Calu3 (cell line): ENCODE measurements around the gene ELF1. TPM values are rescaled to one million over a fixed set of nuclear protein-coding genes. Genes with fewer than 3 reads are reported as not detected.
A peak's percentile ranks its signal among the peaks of the same experiment; 100 is the strongest.

ENCODE experiments used
- BruUV-seq: library from RNA; stranded (reverse); fragments of 400-500 nt; replicated peaks from 2 replicates; lab custom pipeline; 2021; lab: Mats Ljungman, UMichigan
- CTCF ChIA-PET: fragments of 300-600 bp; sonication (Branson Sonifier 250); formaldehyde crosslinking; loops from one replicate; lab custom pipeline; 2022; ENCODE audit warnings: antibody characterized with exemption; lab: Charles Lee
- DNase-seq: peaks from one replicate; pipeline ENCODE4 v3.0.0; 2022
- H3K27ac Mint-ChIP-seq: one replicate; pipeline ENCODE4 v1.8.0; 2022; ENCODE audit warnings: mixed read lengths; ENCODE audit not compliant: unreplicated experiment
- H3K27me3 Mint-ChIP-seq: one replicate; pipeline ENCODE4 v1.8.0; 2022; ENCODE audit warnings: mixed read lengths; ENCODE audit not compliant: unreplicated experiment
- H3K36me3 Mint-ChIP-seq: one replicate; pipeline ENCODE4 v1.8.0; 2022; ENCODE audit warnings: mild to moderate bottlenecking, moderate library complexity, mixed read lengths; ENCODE audit not compliant: insufficient read depth, unreplicated experiment
- H3K4me1 Mint-ChIP-seq: one replicate; pipeline ENCODE4 v1.8.0; 2022; ENCODE audit warnings: mild to moderate bottlenecking, low read depth, mixed read lengths; ENCODE audit not compliant: unreplicated experiment
- H3K4me3 Mint-ChIP-seq: one replicate; pipeline ENCODE4 v1.8.0; 2022; ENCODE audit warnings: mild to moderate bottlenecking, low read depth, moderate library complexity, mixed read lengths; ENCODE audit not compliant: unreplicated experiment
- H3K9me3 Mint-ChIP-seq: one replicate; pipeline ENCODE4 v1.8.0; 2022; ENCODE audit warnings: low read depth, mixed read lengths; ENCODE audit not compliant: unreplicated experiment
- intact Hi-C: fragments of 100-400 bp; cut with micrococcal nuclease; formaldehyde crosslinking; loops from one replicate; pipeline ENCODE4 v1.10.0; 2022; ENCODE audit not compliant: unreplicated experiment
- total RNA-seq: library from RNA; stranded (reverse); gene quantifications from 2 replicates; pipeline ENCODE4 v1.2.3, GENCODE V29; 2022
- TF ChIP-seq, protein P1 (sequence below): fragments of 200-600 bp; IDR thresholded peaks from one replicate; pipeline ENCODE4 v1.8.0; 2022; ENCODE audit warnings: antibody characterized with exemption; ENCODE audit not compliant: unreplicated experiment

The ELF1 gene
- total RNA-seq, 1 experiment from 2014 or later = 63.5 TPM

DNA sequence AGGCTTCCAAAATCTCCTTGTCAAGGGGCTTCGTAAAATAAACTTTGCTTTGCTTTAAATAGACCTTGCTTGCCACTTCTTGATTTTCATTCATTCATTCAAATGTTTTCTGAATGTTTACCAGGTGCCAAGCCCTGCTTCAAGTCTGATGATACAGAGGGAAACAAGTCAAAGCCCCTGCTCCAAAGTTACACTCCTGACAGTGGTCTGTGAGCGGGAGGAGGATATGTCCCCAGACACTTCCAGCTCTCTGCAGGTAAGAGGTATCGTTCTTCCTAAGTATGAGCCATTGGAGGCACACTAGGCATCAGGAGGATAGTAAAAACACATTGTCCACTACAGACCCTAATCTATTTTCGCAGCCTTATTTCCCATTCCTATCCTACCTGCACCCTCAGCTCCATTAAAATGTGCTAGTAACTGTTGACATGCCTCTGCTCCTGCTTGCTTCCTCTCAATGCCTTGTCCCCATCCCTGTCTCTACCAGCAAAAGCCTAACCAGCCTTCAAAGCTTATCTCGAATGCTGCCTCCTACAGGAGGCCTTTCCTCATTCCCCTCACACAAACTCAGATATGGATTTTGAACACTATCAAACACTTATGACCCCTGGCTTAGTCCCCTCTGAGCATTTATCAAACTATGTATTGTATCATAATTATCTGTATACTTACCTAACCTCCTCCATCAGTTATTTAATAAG, 36.0 kb upstream of the ELF1 start:
- TF ChIP-seq, protein P1, sequence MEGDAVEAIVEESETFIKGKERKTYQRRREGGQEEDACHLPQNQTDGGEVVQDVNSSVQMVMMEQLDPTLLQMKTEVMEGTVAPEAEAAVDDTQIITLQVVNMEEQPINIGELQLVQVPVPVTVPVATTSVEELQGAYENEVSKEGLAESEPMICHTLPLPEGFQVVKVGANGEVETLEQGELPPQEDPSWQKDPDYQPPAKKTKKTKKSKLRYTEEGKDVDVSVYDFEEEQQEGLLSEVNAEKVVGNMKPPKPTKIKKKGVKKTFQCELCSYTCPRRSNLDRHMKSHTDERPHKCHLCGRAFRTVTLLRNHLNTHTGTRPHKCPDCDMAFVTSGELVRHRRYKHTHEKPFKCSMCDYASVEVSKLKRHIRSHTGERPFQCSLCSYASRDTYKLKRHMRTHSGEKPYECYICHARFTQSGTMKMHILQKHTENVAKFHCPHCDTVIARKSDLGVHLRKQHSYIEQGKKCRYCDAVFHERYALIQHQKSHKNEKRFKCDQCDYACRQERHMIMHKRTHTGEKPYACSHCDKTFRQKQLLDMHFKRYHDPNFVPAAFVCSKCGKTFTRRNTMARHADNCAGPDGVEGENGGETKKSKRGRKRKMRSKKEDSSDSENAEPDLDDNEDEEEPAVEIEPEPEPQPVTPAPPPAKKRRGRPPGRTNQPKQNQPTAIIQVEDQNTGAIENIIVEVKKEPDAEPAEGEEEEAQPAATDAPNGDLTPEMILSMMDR = peak; percentile 42
- CTCF ChIA-PET = interaction anchor here (0.8 to 1.5 kb wide), 3 partner anchors 81 to 142 kb away, joined by 3 to 6 read pairs (median 3); no protein-coding TSS in a partner anchor
- no peak for DNase-seq
- peak overlapping the region; percentile 68 for H3K27ac Mint-ChIP-seq
- H3K9me3 Mint-ChIP-seq = no peaks in the 10 kb centered on the region
- peaks cover 32% of the 10 kb centered on the region for H3K36me3 Mint-ChIP-seq
- H3K4me3 Mint-ChIP-seq = peak overlapping the region; percentile 46
- BruUV-seq = no TSS peak
- peaks cover 50% of the 10 kb centered on the region for H3K4me1 Mint-ChIP-seq
- H3K27me3 Mint-ChIP-seq = no peaks in the 10 kb centered on the region
- intact Hi-C loops = loop anchor here (2.0 to 10.0 kb wide), 4 partner anchors 60 to 260 kb away; no protein-coding TSS in a partner anchor

DNA sequence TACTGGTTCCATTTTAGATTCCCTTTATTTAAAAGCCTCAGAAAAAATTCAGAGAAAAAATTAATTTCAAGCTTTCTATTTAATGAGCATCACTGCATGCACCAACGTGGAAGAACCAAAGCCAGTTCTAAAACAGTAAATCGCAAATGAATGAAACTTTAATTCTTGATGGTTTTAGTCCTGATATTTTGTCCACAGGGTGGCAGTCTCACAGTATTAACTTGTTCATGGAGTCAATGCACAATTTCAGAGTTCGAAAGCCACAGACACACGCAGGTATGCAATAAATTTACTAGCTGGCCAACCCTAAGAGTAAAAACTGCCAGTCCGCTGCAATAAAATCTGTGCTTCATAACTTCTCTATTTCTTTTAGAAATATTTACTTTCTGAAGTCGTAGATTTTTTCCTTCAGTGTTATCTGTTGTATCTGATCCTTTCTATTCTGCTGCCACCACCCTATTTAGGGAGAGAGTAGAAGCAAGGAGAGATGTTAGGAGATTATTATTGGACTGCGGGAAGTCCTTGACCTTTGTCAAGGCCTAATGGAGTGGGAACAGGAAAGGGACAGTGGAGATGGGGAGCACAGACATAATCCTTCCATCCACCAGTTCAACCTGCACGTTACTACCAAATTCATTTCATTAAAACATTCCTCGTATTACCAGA, 35.2 kb upstream of the ELF1 start:
- intact Hi-C loops = loop anchor here (2.0 to 10.0 kb wide), 2 partner anchors 60 to 260 kb away; no protein-coding TSS in a partner anchor
- peaks cover 30% of the 10 kb centered on the region for H3K36me3 Mint-ChIP-seq
- H3K4me1 Mint-ChIP-seq = peaks cover 56% of the 10 kb centered on the region
- CTCF ChIA-PET = interaction anchor here (0.8 to 1.5 kb wide), 2 partner anchors 80 to 86 kb away, joined by 3 to 6 read pairs; no protein-coding TSS in a partner anchor
- H3K4me3 Mint-ChIP-seq = peak overlapping the region; percentile 13
- no TSS peak for BruUV-seq
- TF ChIP-seq, protein P1 = peak; percentile 31
- H3K27ac Mint-ChIP-seq = no peak overlapping the region
- DNase-seq = peak; percentile 32
- peaks cover 4% of the 10 kb centered on the region for H3K9me3 Mint-ChIP-seq
- no peaks in the 10 kb centered on the region for H3K27me3 Mint-ChIP-seq

DNA sequence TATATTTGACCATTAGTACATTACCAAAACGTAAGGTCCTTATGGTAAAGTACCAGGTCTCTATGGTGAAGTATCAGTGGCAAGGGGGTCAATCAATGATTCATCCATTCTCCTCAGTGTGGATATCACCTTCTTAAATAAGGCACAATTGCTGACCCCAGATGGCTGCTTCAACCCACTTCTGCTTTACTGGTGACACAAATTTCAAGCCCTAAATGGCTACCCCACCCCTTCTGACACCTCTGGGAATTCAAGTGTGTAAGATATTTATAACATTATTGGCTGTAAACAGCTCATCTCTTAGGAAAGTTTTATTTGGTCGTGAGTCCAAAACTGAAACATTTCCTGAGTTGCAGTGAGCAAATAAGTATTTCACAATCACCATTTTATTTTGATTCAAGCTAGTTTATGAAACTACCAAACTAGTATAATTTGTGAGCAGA, 34.3 kb upstream of the ELF1 start:
- TF ChIP-seq, protein P1 = no peak
- intact Hi-C loops = loop anchor here (2.0 to 10.0 kb wide), 2 partner anchors 35 to 259 kb away; partner anchors contain the start of gene ELF1
- Mint-ChIP-seq H3K9me3 (peaks cover 12% of the 10 kb centered on the region), H3K36me3 (peaks cover 21% of the 10 kb centered on the region), H3K27me3 (no peaks in the 10 kb centered on the region), H3K4me1 (peaks cover 55% of the 10 kb centered on the region), H3K27ac (no peak overlapping the region), H3K4me3 (peak overlapping the region; percentile 13)
- CTCF ChIA-PET = interaction anchor here (0.6 kb wide), 1 partner anchor 20 kb away, joined by 5 read pairs; no protein-coding TSS in a partner anchor
- no TSS peak for BruUV-seq
- DNase-seq = no peak

DNA sequence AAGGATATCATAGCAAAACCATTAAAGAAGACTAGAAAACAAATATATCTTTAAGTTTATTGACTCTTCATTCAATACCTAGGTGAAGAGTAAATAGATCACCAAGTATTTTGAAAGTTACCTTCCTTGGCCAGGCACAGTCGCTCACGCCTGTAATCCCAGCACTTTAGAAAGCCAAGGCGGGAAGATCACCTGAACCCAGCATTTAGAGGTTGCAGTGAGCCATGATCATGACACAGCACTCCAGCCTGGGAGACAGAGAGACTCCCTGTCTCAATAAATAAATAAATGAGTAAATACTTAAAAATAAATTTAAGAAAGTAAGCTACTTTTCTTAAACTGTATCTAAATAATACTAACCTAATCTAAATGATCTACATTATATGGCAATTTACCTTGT, 33.3 kb upstream of the ELF1 start:
- Mint-ChIP-seq H3K4me1 (peaks cover 45% of the 10 kb centered on the region), H3K4me3 (no peak overlapping the region), H3K27ac (no peak overlapping the region), H3K27me3 (no peaks in the 10 kb centered on the region), H3K36me3 (peaks cover 17% of the 10 kb centered on the region), H3K9me3 (peaks cover 12% of the 10 kb centered on the region)
- CTCF ChIA-PET = interaction anchor here (0.6 kb wide), 1 partner anchor 21 kb away, joined by 5 read pairs; no protein-coding TSS in a partner anchor
- intact Hi-C loops = loop anchor here (2.0 to 10.0 kb wide), 2 partner anchors 34 to 258 kb away; partner anchors contain the start of gene ELF1
- BruUV-seq = no TSS peak
- TF ChIP-seq, protein P1 = no peak
- DNase-seq = peak; percentile 5
